HG03159 (cell line): ENCODE measurements around the gene THSD7A.

Experiments
- ATAC-seq: cut with Tn5 transposase; IDR thresholded peaks from one replicate; pipeline ENCODE4 v1.9.1; 2021; ENCODE audit warnings: mild to moderate bottlenecking, moderate library complexity; ENCODE audit not compliant: unreplicated experiment

Gene THSD7A

DNA sequence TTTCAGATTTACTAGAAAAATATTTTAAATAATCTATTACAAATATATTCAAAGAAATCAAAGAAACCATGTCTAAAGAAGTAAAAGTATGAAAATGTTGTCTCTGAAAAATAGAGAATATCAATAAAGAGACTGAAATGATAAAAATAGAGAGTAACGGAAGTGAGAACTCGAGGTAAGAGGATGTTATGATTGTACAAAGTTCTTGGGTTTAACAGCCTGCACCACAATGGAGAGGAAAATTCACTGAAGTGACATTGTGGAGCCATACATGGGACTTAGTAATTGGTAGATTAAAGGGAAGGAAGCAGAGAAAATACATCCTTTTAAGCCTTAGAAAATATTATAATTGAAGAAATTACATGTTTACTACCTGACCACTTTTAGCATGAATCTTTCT, 77.9 kb downstream of the THSD7A start:
- ATAC-seq = no peak

DNA sequence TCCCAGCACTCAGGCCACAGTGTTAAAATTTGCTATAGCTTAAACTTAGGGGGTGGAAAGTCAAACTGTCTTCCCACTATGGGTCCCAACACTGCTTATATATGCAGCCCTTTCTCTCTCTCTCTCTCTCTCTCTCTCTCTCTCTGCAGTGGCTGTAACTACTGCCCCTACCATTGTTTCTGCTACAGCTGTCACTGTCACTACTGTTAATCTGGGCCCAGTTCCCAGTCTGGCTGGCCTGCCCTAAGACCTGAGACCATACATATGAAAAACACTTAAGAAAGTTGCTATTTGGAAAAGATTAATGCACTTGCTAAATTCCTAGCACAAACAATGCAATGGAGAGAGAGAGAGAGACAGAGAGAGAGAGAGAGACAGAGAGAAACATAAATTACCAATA, 78.6 kb downstream of the THSD7A start:
- no peak for ATAC-seq

GRCh38 chr7:11751807-11752389, 80.1 kb downstream of the THSD7A start:
- ATAC-seq = no peak

- ATAC-seq = no peak
These were observed 80.7 kb downstream of the THSD7A start for GRCh38 chr7:11751315-11751714.

DNA sequence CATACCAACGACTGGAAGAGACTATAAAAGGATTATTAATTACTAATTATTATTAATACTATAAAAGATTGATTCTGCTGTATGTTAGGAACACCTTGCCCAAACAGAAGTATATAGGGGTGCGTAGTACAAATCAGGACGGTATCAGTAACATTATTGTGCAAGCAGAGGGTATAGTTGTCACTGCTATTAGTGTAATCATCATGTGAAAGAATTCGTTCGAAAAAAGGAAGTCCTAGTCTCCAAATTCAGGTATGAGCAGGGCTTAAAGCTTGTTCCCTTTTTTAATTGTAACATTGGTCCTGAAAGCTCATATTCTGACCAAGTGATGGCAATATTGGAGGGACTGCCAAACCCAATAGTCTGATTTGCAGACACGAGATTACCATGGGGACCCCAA, 81.8 kb downstream of the THSD7A start:
- no peak for ATAC-seq

DNA sequence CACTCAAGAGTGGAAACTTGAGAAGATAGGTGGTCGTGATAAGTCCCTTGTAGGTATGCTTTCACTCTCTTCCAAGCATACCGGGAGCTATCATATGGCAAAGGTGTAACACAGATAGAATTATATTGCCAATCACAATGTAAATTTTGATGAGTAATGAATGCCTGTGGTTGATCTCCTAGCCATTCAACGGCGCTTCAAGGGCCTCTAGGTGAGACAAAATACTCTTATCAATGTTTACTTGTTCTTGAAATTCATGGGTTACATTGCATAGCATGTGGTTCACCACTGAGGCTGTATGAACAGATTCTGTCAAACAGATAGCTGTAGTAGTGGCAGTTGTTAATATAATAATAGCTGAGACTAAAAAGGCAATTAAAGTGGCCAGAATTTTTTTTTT, 82.4 kb downstream of the THSD7A start:
- ATAC-seq = no peak

GRCh38 chr7:11748884-11749283, 83.1 kb downstream of the THSD7A start:
- ATAC-seq = no peak

- ATAC-seq = no peak
These were observed 84.1 kb downstream of the THSD7A start for GRCh38 chr7:11747715-11748485.

GRCh38 chr7:11746591-11746990, 85.4 kb downstream of the THSD7A start:
- no peak for ATAC-seq

GRCh38 chr7:11743548-11743947, 88.5 kb downstream of the THSD7A start:
- ATAC-seq = no peak

DNA sequence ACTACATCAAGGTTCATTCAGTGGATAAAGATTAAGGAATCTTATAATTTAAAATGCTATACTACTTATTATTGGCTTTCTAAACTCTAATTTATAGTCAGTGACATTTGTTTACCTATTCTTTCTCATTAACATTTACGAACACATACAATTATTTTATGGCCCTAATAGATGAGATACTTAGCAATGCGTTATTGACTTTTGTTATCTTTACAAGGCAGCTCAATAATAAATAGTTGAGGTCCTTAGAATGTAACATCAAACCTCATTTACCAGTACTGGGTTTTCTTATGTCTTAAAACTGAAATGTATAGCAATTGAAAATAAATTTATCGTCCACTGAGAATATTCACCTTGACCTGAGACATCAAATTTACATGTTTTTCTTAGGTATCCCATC, 89.0 kb downstream of the THSD7A start:
- no peak for ATAC-seq

DNA sequence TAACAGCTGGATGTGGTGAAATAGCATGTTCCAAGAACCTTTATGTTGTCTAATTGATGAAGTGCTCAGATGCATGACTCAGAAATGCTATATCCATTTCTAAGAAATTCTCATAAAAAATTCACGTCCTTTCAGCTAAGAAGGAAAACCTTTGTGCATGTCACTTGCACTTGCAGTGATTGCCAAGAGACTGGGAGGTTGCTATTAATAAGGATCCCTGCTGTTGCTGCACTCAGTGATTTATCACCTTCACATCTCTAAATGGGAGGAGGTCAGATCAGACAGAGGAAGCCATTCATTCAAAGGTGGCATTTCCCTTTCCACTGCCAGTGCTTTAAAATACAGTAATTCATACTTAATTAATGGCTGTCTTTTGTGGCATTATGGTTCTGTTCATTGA, 89.5 kb downstream of the THSD7A start:
- ATAC-seq = no peak

DNA sequence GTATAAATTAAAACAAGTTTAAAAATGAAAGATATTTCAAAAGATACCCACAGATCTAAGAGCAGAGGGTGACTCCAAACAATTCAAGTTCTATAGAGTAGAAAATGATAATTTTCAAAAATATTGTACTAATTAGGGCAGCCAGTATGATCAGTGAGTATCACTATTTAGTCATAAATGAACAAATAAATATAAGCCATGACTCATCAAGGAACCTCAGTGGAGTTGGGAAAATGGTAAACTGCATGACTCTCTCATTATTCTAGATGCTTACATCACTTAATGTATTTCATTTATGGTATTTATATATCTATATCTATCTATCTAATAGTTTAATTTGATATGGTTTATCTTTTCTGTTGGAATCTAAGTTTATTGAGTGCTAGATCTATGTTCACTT, 94.3 kb downstream of the THSD7A start:
- ATAC-seq = no peak

DNA sequence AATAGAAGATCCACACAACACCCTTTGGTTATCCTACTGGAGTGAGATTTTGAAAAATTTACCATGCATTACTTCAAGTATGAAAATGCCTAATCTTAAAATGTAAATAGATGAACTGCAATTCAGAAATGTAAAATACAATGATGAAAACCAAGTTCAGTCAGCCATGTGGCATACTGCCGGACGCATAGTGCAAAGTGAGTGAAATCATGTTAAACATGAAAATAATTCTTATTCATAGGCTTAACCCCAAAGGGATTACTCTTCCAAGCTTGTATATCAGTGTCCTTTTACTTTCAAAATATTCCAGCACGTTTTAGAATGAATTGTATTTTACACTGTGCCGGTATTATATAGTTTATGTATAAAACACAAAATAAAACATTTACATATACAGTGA, 99.8 kb downstream of the THSD7A start:
- ATAC-seq = no peak

- ATAC-seq = no peak
These were observed 101.3 kb downstream of the THSD7A start for GRCh38 chr7:11730725-11731124.

DNA sequence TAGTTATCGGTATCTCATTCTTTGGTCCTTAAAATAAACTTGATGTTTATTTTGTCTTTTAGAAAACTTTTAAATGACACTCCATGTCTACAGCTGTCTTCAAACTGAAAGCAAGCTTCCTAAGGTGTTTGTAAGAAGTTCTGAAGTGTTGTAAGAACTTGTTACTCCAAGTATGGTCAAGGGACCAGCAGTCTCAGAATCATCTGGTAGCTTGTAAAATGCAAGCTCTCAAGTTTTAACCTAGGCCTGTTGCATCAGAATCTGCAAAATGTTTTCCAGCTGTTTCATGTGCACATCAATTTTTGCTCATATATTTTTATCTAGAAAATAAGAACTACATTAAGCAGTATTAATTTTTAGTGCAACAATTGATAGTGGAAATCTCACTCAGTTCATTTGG, 104.1 kb downstream of the THSD7A start:
- no peak for ATAC-seq

DNA sequence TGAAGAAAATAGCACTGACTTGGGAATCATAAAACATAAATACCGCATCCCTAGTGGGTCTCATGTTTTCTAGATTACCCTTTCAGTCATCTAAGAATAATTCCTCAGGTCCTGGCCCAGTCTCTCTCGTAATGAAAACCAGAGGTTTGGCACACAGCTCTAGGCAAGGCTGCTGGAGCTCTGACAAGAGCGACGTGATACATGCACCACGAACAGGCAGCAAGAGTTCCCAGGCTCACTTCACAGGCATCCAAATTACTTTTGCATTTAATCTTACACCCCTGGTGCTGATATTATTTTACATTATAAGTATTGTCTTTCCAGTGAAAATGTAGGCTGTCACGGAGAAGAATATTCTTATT, 105.2 kb downstream of the THSD7A start:
- no peak for ATAC-seq

- ATAC-seq = no peak
These were observed 105.8 kb downstream of the THSD7A start for GRCh38 chr7:11726001-11726793.

DNA sequence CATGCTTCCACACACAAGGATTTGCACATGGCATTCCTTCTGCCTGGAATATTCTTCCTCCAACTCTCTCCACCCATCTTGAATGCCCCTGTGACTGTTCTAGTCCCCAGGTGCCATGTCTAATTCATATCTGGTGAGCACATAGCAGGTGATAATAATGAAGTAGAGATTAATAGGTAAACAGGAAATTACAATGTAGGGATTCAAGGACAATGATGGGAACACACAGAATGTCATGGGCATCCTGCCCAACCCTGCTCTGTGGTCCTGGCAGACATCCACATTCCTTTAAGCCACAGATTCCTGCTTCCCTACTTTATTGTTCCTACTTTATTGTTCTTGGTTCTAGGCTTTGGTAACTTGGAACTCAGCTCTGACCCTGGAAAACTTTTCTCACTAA, 115.8 kb downstream of the THSD7A start:
- ATAC-seq = no peak

GRCh38 chr7:11714676-11715075, 117.3 kb downstream of the THSD7A start:
- ATAC-seq = no peak

GRCh38 chr7:11714205-11714604, 117.8 kb downstream of the THSD7A start:
- no peak for ATAC-seq

DNA sequence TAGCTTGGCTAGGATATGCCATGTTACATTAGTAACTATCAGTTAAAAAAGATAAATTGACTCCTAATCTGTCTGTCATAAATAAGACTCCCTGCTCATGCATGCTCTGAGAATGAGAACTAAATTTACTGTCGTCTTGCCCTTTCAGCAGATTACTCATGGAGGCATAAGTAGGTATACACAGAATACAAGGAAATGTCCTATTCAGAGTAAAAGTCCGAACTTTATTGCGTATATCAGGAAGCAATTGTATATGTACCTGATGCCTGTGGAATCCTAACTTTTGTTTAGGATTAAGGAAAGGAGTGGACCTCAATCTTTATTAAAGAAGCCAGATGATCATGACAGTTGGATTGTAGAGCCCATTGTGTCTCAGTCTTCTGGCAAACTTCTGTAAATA, 118.6 kb downstream of the THSD7A start:
- no peak for ATAC-seq
